ENCODE measurements around the gene NR4A1.

DNA sequence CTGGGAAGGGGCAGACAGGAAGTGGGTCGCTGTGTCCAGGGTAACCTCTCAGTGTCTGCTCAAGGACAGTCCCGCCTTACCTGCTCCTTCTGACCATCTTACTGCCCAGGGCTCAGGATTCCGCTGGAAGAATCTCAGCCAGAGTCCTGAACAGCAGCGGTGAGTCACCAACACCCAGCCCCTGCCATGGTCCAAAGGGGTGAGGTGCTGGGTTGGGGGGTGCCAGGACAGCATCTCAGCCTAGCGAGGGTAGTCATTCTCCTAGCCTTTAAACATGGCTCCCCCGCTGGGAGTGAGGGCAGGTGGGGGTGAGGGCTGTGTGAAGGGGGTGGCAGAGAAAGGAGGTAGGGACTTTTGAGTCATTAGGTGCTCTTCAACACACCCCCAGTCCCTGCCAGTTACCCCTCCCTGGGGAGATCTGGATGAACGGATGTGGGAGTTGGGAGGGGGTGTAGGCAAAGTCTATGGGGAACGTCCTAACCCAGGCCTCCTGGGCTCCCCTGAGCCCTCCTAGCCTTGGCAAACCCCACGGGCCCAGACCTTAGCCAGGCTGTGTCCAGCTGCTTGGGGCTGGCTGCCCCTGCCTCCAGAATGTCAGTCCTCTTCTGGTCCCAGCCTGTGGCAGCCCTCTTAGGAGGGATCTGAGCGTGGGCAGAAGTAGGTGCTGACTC lies 42.0 kb upstream of the NR4A1 start:
- TF ChIP-seq, protein P1, sequence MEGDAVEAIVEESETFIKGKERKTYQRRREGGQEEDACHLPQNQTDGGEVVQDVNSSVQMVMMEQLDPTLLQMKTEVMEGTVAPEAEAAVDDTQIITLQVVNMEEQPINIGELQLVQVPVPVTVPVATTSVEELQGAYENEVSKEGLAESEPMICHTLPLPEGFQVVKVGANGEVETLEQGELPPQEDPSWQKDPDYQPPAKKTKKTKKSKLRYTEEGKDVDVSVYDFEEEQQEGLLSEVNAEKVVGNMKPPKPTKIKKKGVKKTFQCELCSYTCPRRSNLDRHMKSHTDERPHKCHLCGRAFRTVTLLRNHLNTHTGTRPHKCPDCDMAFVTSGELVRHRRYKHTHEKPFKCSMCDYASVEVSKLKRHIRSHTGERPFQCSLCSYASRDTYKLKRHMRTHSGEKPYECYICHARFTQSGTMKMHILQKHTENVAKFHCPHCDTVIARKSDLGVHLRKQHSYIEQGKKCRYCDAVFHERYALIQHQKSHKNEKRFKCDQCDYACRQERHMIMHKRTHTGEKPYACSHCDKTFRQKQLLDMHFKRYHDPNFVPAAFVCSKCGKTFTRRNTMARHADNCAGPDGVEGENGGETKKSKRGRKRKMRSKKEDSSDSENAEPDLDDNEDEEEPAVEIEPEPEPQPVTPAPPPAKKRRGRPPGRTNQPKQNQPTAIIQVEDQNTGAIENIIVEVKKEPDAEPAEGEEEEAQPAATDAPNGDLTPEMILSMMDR (conservative IDR thresholded peaks at IDR 0.05; ENCODE audit: low read length), result no peak
- TF ChIP-seq EZH2phosphoT487 (IDR thresholded peaks at IDR 0.05; ENCODE audit: borderline replicate concordance, low read depth, low read length), result no peak

Data from OCI-LY7 (cell line).